ENCODE data around the gene ADGRB2.

Gene ADGRB2

DNA sequence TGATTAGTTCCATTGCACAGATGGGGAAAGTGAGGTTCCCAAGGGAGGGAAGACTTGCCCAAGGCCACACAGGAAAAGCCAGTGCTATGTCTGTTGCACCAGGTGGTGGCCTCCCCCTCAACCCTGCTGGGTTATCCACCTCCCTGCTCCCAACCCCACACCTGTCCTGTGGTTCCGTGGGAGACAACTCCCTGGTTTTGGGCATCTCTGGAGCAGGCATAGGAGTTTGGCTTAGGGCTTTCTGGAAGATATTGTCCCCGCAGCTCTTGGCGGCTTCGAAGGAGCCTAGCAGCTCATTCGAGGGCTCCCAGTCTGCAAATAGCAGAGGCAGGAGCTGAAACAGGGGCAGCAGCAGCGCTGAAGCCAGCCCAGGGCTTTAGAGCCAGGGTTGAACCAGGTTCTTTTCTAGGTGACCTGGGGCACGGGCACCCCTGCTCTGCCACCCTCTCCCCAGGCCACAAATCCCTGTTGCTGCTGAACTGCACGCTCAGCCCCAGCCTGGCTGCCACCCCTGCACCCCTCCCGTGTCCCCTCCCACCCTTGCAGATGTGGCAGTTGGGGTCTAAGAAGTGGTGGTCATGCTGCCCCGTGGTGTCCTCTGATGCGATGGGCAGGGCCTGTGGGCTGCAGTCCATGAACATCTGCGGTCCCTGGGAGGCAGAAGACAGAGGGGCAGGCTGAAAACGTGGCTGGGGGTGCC is 29.6 kb upstream of the ADGRB2 start:
- DNase-seq (ENCODE audit: low read depth): no peak

GRCh38 chr1:31793086-31793485 is 28.9 kb upstream of the ADGRB2 start:
- DNase-seq (ENCODE audit: low read depth): no peak

DNA sequence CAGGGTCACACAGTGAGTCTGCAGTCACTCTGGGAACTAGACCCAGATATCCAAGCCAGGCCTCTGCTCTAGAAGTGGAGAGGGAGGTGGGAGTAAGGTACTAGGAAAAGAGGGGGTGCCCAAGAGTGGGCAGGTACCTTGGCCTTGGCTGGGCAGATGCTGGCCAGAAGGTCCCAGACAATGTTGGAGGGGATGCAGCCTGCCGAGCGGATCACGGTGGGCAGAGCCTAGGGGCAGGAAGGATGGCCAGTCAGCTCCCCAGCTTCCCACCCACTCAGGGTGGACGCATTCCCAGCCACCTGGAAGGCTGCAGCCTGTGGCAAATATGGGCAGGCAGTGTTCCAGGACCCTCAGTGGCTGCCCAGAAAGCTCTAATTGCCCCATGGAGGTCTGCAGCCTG is 28.4 kb upstream of the ADGRB2 start:
- no peak for DNase-seq (ENCODE audit: low read depth)

DNA sequence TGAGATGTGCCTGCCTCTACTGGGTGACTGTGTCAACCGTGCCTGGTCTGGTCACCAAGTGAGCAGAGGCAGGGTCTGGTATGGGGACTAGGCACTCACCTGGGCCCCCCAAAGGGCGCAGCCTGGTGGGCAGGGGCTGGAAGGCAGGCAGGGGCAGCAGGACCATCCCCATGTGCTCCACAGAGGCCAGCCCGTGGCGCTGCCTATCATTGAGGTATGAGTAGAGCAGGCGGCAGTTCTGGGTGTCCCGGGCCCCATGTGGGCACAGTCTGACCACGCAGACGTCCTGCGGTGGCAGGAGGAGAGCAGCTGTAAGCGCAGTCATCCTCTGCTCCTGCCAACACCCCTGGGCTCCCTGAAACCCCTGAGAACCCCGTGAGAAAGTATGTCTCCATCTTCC is 28.0 kb upstream of the ADGRB2 start:
- DNase-seq (ENCODE audit: low read depth): no peak

DNA sequence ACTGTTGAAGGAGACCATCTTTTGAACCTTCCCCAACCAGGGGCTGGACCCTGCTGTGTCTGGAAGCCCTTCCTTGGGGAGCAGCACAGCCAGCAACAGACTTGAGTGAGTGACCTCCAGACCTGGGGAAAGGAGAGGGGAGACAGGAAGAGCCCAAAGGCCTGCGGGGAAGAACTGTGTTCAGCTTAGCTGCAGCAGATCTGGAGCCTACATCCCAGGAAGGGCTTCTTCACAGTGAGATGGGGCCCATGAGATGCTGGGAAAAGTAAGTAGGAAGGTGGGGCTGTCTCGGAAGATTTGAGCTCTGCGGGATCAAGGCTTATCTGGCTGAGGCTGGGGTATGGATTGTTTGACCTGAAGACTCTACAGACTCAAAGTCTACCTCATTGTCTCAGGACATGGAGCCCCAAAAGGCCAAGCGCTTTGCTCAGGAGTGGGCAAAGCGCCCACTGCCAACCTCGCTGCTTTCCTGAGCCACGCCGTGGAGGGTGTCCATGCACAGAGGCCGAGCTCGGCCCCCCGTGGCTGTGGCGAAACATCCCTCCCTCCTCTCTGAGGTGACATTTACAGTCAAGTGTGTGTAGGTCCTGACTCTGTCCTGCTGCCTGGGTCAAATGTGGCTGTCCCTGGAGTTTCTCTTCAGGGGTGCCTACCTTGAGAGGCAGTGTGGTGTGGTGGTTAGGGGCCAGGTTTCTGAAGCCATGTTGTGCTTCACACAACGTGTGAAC is 27.2 kb upstream of the ADGRB2 start:
- no peak for DNase-seq (ENCODE audit: low read depth)

- DNase-seq (ENCODE audit: low read depth): no peak
Measured at GRCh38 chr1:31790641-31791091, 26.5 kb upstream of the ADGRB2 start.

DNA sequence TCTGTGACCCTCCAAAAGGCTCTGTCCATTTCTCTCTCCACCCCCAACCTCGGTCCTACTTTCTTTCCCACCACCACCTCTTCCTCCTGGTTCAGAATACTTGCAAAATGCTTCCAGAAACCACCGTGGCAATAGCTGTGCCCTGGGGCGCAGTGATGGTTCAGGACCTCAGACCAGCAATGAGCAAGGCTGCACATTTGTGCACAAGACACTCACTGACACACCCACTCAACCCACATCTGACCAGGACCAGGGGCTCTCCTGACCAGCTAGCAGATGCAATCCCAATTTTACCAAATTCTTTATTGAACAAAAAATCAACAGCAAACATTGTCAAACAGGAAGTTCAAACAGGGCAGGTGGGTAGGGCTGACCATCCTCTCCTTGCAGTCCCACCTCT is 26.0 kb upstream of the ADGRB2 start:
- no peak for DNase-seq (ENCODE audit: low read depth)

DNA sequence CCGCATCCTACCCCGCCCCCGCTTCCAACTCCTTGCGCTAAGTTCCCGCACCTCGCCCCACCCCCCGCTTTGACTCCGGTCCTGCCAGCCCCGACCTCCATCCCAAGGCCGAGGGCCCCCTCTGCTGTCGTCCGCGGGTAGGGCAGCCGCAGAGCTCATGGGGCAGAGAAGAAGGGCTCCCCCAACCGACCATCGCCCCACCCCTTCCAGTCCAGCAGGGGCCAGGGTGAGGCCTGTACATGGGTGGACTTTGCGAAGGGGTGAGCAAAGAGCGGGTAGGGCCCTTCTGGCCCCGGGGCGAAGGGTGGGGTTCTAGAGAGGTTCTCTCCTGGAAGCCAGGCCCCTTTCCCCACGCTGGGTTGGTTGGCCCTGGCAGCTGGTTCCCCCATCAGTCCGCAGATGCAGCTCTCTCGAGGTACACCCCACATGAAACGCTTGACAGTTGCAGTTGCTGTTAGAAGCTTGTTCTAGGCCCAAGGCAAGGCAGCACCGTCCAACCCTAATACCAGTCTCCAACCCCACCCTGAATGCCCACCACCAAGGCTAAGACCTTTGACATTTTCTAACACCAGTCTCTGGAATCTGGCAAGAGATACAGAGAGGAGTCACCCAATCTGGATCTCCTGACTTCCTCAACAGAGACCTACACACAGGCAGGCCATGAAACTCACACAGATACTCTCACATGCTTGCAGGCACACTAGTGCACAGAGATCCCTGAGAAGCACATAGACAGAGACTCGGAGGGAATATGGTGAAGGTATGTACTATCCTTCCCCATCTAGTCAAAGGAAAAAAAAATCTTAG is 25.3 kb upstream of the ADGRB2 start:
- no peak for DNase-seq (ENCODE audit: low read depth)

- DNase-seq (ENCODE audit: low read depth): no peak
Measured at GRCh38 chr1:31788825-31789256, 24.7 kb upstream of the ADGRB2 start.

DNA sequence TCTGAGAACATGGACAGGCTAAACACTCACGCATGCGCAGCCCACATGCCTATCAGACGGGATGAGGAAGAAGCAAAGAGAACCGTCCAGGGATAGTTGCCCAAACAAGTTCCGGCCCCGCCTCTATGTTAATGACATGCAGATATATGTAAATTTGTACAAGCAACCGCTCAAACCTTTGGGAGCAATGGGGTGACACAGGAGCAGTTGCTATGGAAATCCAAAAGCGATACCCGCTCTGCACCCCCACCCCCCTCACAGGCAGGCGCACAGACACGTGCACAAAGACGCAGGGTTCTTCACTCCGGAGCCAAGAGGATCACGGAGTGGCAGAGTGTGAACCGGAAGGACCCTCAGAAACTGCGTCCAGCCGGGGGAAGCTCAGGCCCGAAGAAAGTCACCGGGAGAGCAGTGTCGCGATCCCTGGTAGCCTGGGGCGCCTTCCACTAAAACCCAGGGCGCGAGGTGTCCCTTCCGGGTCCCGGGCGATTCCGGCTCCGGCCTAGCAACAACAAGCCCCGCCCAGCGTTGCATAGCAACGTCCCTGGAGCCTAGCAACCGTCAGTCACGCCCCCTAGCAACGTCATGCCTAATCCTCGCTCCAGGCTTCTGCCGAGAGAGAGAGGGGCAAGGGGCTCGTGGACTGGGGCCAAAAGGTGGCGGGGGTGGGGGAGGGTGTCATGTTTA is 24.1 kb upstream of the ADGRB2 start:
- no peak for DNase-seq (ENCODE audit: low read depth)

DNA sequence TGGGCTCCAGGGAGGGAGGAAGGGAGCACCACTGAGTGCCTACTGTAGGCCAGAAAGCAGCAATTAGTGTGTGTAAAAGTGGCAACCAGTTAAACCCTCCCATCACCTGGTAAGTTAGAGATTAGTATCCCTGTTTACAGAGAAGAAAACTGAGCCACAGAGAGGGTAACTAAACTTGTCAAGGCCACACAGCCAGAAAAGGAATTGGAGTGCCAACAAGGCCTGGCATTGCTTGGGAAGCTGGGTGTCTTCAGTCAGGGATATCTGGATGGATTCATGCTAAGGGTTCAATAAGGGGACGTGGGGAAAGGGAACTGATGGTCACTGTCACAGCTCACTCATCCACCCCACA is 23.6 kb upstream of the ADGRB2 start:
- DNase-seq (ENCODE audit: low read depth): no peak

GRCh38 chr1:31787261-31787660 is 23.1 kb upstream of the ADGRB2 start:
- DNase-seq (ENCODE audit: low read depth): no peak

DNA sequence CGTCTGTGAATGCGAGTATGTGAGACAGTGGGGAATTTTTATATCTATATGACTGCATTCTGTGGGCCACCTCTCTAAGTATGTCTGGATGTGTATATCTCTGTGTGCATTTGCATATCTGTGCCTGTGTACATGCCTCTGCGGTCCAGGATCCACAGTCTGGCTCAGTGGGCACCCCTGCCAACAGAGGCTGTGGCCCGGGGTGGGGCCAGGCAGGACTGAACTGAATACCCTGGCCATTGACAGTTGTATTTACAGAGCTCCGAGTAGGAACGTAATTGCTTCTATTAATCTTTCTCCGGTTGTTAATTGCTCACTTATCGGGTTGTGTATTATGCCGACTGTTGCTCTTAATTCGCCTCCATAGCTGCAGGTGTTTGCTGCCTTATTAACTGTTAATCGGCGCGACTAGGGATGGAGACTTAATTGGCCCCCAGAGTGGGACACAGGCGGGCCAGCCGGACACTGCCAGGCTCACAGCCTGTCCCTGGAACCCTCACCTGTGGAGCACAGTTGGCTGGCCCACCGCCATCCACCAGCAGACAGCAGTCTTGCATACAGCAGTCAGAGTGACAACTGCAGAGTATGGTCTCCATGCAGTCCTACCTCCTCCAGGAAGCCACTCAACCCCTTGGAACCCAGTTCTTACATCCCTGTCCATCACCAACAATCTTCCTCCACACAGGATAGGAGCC is 22.4 kb upstream of the ADGRB2 start:
- DNase-seq (ENCODE audit: low read depth): no peak

DNA sequence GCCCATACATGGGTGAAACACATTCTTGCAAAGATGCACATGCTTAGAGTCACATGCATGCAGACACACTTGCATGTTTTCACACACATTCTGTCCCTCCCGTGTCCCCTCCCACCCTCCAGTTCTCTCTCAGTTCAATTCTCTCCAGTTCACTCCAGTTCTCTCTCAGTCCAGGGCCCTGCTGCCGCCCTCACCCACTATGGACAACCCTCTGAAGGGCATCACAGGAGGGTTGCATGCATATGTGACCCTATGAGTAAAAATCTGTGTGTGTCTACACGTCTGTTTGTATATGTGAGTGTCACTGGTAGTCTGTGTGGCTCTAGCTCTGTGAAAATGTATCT is 21.8 kb upstream of the ADGRB2 start:
- no peak for DNase-seq (ENCODE audit: low read depth)

GRCh38 chr1:31785020-31785946 is 21.1 kb upstream of the ADGRB2 start:
- no peak for DNase-seq (ENCODE audit: low read depth)

- DNase-seq (ENCODE audit: low read depth): no peak
Measured at GRCh38 chr1:31784356-31785019, 20.3 kb upstream of the ADGRB2 start.

DNA sequence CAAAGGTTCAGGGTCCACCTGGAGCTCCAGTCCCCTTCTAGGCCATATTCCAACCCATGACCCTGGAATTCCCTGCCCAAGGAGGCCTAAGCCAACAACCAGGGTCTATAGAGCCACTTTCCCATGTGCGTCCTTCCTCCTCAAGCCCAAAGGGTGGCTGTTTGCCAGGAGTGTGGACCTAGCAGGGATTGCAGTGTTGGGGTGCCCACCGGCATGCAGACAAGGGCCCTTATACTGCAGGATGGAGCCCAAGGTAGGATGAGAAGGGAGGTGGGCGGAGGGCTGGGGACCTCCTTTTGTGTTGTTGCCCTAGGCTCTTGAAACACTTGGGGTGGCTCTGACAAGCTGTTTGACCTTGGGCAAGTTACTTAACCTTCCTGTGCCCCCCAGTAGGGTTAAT is 19.7 kb upstream of the ADGRB2 start:
- no peak for DNase-seq (ENCODE audit: low read depth)

GRCh38 chr1:31782421-31783410 is 18.6 kb upstream of the ADGRB2 start:
- DNase-seq (ENCODE audit: low read depth): no peak
